HG02571 (cell line): ENCODE measurements around the gene C3orf20.

Experiments
- ATAC-seq: cut with Tn5 transposase; IDR thresholded peaks from one replicate; pipeline ENCODE4 v1.9.1; 2021; ENCODE audit warnings: mild to moderate bottlenecking, moderate library complexity; ENCODE audit not compliant: unreplicated experiment

Gene C3orf20

GRCh38 chr3:14698601-14699244, 23.8 kb downstream of the C3orf20 start:
- no peak for ATAC-seq

- no peak for ATAC-seq
Observed at GRCh38 chr3:14699643-14700042, 24.7 kb downstream of the C3orf20 start.

GRCh38 chr3:14700891-14701290, 25.9 kb downstream of the C3orf20 start:
- no peak for ATAC-seq

GRCh38 chr3:14701676-14702075, 26.7 kb downstream of the C3orf20 start:
- ATAC-seq, result no peak

- no peak for ATAC-seq
Observed at GRCh38 chr3:14703128-14703750, 28.3 kb downstream of the C3orf20 start.

- no peak for ATAC-seq
Observed at GRCh38 chr3:14703791-14704190, 28.9 kb downstream of the C3orf20 start.

GRCh38 chr3:14706096-14706495, 31.2 kb downstream of the C3orf20 start:
- ATAC-seq, result no peak

GRCh38 chr3:14716591-14716990, 41.6 kb downstream of the C3orf20 start:
- ATAC-seq, result no peak

- ATAC-seq, result no peak
Observed at GRCh38 chr3:14717307-14717706, 42.4 kb downstream of the C3orf20 start.

- no peak for ATAC-seq
Observed at GRCh38 chr3:14718539-14718938, 43.6 kb downstream of the C3orf20 start.

GRCh38 chr3:14719006-14719405, 44.1 kb downstream of the C3orf20 start:
- ATAC-seq, result no peak

GRCh38 chr3:14721126-14721864, 46.4 kb downstream of the C3orf20 start:
- ATAC-seq, result no peak

- no peak for ATAC-seq
Observed at GRCh38 chr3:14725013-14725412, 50.1 kb downstream of the C3orf20 start.

- ATAC-seq, result no peak
Observed at GRCh38 chr3:14725564-14726440, 50.9 kb downstream of the C3orf20 start.

GRCh38 chr3:14726441-14726780, 51.5 kb downstream of the C3orf20 start:
- no peak for ATAC-seq

GRCh38 chr3:14728113-14728512, 53.2 kb downstream of the C3orf20 start:
- no peak for ATAC-seq

- ATAC-seq, result no peak
Observed at GRCh38 chr3:14730703-14731382, 55.9 kb downstream of the C3orf20 start.

GRCh38 chr3:14740983-14741382, 66.0 kb downstream of the C3orf20 start:
- no peak for ATAC-seq

- ATAC-seq, result no peak
Observed at GRCh38 chr3:14741510-14741909, 66.6 kb downstream of the C3orf20 start.

GRCh38 chr3:14744556-14744955, 69.6 kb downstream of the C3orf20 start:
- ATAC-seq, result no peak

GRCh38 chr3:14750650-14751049, 75.7 kb downstream of the C3orf20 start:
- ATAC-seq, result no peak
